HG03575 (cell line): ENCODE data around the gene CDH4.

Experiments
- ATAC-seq: cut with Tn5 transposase; IDR thresholded peaks from one replicate; pipeline ENCODE4 v1.9.1; 2021; ENCODE audit not compliant: unreplicated experiment, insufficient number of reproducible peaks, low FRiP score; ENCODE audit errors: extremely low read depth

The CDH4 gene

DNA sequence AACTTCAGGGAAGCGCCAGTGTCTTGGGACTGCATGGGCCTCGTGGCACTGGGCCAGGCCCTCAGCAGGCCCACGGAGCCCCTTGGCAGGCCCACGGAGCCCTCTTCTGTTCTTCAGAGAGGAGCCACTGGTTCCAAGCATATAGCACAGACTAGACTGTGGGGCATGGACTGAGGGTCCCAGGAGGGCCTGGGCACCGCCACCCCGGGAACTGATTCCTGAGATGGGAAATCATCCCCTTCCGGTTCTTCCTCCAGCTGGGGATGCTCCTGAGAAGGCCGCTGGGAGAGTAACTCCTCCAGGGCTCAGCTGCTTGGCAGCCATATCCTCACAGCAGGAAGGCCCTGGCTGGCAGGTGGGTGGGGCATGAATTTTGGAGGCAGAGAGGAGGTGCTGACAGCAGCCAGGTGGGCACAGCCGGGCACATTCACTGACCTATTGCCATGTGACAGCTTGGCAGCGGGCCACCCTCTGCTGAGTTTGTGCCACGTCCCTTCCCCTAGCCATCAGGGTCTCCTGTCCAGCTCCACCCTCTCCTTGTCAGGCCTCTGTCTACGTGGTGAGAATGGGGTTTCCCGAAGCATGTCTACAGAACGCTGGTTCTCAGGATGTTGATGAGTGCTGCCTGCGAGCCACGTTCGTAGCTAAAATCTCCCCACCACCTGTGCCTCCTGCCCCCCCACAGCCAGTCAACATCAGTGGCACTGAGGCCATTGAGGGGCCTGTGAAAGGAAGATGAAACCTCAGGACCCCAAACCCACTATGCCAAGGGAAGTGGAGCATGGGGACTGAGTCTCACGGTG lies 661.6 kb downstream of the CDH4 start:
- ATAC-seq, result no peak

GRCh38 chr20:61915101-61915500 lies 663.0 kb downstream of the CDH4 start:
- no peak for ATAC-seq

- ATAC-seq, result no peak
Measured at GRCh38 chr20:61916318-61916891, 664.3 kb downstream of the CDH4 start.

GRCh38 chr20:61917474-61918145 lies 665.5 kb downstream of the CDH4 start:
- no peak for ATAC-seq

DNA sequence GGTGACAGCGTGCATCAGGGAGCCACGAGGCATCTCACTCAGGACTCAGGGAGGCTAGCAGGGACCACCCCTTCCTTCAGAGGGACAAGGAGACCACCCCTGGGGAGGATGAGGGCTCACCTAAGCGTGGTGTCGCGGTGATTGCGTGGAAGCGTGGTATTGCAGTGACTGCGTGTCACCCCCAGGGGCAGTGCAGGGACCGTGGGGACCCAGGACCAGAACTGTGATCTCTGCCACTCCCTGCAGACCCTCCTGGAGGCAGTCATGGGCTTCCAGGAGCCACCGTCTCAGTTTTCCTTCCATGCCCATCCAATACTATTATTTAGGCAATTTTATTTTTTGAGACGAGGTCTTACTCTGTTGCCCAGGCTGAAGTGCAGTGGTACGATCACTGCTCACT lies 666.5 kb downstream of the CDH4 start:
- no peak for ATAC-seq

- ATAC-seq, result no peak
Measured at GRCh38 chr20:61919239-61919638, 667.2 kb downstream of the CDH4 start.

DNA sequence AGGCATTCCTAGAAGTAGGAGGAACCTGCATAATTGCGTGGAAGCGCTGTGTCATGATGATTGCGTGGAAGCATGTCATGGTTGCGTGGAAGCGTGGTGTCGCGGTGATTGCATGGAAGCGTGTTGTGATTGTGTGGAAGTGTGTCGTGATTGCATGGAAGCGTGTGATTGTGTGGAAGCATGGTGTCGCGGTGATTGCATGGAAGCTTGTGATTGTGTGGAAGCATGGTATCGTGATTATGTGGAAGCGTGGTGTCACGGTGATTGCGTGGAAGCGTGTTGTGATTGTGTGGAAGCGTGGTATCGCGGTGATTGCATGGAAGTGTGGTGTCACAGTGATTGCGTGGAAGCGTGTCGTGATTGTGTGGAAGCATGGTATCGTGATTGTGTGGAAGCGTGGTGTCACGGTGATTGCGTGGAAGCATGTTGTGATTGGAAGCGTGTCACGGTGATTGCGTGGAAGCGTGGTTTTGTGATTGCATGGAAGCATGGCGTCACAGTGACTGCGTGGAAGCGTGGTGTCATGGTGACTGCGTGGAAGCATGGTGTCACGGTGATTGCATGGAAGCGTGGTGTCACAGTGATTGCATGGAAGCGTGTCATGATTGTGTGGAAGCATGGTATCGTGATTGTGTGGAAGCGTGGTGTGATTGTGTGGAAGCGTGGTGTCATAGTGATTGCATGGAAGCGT lies 667.8 kb downstream of the CDH4 start:
- no peak for ATAC-seq

GRCh38 chr20:61922411-61922810 lies 670.4 kb downstream of the CDH4 start:
- no peak for ATAC-seq

- no peak for ATAC-seq
Measured at GRCh38 chr20:61922936-61923335, 670.9 kb downstream of the CDH4 start.

DNA sequence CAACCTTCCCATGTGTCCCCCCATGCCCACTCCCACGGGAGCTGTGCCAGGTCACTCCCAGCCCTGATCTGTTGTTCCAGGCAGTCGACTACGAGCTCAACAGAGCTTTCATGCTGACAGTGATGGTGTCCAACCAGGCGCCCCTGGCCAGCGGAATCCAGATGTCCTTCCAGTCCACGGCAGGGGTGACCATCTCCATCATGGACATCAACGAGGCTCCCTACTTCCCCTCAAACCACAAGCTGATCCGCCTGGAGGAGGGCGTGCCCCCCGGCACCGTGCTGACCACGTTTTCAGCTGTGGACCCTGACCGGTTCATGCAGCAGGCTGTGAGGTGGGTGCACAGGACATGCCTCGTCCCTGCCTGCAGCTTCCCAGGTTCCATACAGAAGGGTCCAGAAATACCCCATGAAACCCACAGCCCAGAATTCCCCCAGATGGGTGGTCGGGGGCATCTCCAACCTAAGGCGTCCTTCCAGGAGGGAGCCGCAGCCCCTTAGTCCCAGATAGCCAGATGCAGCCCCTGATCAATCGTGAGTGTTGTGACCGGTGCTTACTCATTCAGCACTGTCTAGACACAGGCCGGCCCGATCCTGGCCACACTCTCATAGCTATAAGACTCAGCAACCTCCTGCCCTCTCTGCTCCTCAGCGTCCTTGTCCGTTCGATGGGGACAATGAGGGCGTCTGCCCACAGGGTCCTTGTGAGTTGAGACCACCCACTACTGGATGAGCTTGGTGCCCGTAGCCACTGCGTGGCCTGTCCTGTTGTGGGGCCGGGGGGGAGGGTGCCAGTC lies 671.5 kb downstream of the CDH4 start:
- ATAC-seq, result no peak

- ATAC-seq, result no peak
Measured at GRCh38 chr20:61924211-61924857, 672.3 kb downstream of the CDH4 start.

DNA sequence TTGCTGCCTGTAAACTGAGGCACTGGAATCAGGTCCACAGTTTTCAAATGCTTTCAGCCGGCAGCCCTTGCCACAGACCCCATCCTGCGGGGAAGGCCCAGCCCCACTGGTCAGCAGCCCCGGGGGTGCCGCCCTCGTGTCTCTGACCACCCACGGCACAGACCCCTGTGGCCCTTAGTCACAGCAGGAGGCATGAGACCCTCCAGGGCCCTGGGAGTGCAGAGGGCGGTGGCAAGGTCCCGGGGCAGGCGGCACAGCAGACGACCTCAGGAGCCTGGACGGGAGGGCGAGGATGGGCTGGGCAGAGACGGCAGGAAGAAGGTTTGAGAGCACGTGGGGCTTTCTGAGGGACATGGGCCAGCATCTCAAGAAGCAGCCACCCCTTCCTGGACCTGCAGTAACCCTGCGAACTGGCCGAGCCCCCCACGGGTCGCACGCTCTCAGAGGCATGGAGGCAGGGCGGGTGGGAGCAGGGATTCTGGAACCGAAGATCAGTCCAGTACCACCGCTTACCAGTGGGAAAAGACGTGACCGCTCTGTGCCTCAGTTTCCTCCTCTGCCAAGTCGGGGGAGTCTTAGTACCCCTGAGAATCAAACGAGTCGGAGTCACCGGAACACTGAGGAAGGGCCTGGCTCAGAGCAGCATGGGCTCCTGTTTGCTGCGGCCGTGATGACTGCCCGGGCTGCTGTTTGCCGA lies 672.9 kb downstream of the CDH4 start:
- ATAC-seq, result no peak

GRCh38 chr20:61925555-61926252 lies 673.6 kb downstream of the CDH4 start:
- no peak for ATAC-seq

DNA sequence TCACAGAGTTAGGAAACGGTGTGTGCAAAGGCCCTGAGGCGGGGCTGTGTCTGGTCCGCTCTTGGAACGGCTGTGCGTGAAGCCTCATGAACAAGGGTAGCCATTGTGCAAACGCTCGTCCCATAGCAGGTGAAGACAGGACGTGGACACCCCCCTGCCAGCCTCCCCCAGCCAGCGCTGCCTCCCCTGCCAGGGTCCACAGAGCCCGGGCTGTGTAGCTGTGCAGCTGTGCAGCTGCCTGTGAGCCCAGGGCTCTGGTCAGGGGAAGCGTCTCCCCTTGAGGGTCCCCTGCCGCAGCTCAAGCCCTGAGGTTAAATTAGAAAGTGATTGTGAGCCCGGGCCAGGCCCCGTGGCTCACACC lies 674.2 kb downstream of the CDH4 start:
- ATAC-seq, result no peak

DNA sequence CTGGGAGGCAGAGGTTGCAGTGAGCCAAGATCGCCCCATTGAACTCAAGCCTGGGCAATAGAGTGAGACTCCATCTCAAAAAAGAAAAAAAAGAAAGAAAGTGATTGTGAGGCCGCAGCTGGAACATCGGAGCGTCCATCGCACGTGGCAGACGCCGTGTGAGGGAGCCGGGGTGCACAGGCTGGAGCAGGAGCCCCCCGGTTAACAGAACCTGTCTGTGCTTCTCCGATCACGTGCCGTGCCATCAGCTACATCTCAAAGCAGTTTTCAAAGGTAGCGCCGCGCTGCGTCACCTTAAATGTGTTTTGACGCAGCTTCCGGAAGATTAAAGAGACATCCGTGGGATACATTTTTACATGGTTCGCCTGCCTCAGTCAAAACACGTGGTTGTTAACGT lies 674.7 kb downstream of the CDH4 start:
- ATAC-seq, result no peak

- ATAC-seq, result no peak
Measured at GRCh38 chr20:61927193-61927825, 675.2 kb downstream of the CDH4 start.
